Stimulated activated CD4-positive, alpha-beta T cell treated with anti-CD3 and anti-CD28 coated beads, TNF-alpha, amount 100 ng/mL, for 4 hours (primary cell): Measurements from ENCODE around the gene WFDC1.

ENCODE experiments used
- DNase-seq, 3 experiments: peaks; one replicate each; pipeline ENCODE4 v3.0.0-alpha.2; 2020; ENCODE audit warnings: low read depth in 3 of 3

Gene WFDC1

DNA sequence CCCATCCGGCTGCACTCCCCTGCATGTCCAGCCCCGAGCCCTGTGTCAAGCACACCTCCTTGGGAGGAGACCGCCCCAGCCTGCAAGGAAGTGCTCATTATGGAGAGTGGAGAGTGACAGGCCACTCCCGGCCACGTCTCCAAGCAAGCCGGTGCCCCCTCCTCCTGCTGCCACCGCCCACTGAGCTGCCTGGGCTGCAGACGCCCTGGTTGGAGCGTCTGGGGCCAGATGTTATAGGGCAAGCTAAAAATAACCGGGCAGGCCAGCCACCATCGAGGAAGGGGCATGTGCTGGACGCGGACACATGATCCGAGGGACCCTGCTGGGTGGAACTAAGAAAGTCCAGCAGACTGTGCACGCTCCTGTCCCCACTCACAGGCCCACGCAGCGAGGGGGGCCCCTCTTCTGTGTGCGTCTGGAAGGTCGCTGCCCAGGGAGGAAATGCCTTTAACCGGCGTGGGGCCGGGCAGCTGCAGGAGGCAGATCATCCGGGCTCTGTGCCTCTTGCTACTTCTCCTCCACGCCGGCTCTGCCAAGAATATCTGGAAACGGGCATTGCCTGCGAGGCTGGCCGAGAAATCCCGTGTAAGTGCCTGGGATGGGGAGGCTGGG lies at the start of gene WFDC1:
WFDC1 (plus strand) TSS at position 348 of the 612 bp plus-strand sequence; CDS start at position 442, 94 bp downstream.
- DNase-seq: no peak

- no peak for DNase-seq
Observed at GRCh38 chr16:84245956-84246678, 48.6 kb upstream of the WFDC1 start.

DNA sequence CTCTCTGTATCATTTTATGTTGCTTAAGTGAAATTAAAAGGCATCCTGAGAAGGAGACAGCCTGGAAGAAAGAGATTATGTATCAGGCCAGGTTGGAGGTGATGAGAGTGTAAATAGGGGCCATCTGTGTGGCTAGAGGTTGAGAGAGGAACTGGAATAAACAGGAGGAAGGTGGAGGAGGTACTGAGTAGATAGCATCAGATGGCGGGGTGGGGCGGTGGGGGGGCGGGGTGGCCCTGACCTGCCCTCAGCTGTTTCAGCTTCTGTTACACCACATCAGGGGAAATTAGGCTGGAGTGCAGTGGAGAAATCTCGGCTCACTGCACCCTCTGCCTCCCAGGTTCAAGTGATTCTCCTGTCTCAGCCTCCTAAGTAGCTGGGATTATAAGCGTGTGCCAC lies 48.0 kb upstream of the WFDC1 start:
- no peak for DNase-seq

DNA sequence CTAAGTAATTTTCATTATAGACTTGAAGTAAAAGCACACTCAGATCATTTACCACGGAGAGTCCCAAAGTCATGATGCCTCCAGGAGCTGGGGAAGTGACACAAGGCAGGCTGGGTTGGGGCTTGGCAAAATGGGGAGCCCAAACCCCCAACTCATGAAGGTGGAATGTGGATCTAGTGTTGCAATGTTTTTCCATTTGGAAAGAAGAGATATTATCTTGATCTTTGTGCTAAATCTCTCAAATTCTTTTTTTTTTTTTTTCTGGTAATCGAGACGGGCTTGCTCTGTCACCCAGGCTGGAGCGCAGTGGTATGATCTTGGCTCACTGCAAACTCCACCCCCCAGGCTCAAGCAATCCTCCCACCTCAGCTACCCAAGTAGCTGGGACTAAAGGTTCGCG lies 47.3 kb upstream of the WFDC1 start:
- DNase-seq: no peak

GRCh38 chr16:84247844-84248243 lies 46.8 kb upstream of the WFDC1 start:
- no peak for DNase-seq

DNA sequence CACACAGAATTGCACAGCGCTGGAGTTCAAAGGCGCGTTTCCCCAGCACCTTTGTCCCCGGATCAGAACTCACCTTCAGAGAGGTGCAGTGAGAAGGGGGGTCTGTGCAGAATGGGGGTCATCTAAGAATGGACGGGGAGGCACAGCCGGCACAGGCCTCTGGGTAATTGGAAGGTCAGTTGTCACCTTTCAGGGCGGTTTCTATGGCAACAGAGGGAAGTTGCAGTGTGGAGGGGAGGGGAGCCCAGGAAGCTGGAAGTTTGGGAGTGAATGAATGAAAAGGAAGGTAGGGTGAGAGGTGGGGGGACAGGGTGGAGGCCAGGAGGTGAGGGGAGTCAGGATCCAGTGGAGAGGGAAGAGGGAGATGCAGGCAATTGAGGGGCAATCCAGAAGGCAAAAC lies 42.5 kb upstream of the WFDC1 start:
- no peak for DNase-seq

DNA sequence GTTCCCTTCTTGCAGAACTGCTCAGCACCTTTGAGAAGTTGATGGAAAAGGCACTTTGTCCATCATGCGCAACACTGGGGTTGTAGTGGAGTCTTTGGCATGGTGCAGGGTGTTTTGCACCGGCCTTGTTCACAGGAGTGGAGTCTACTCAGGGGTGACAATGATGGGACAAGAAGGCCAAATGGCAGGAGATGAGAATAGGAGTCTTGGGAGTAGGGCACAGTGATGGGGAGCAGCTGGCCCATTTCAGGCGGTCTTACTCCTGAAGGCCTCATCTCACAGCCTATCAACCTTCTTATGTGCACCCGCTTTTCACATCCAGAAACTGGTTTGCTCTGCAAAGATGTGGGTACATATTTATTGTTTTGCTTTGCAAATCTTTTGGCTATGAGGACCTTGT lies 41.5 kb upstream of the WFDC1 start:
- no peak for DNase-seq

DNA sequence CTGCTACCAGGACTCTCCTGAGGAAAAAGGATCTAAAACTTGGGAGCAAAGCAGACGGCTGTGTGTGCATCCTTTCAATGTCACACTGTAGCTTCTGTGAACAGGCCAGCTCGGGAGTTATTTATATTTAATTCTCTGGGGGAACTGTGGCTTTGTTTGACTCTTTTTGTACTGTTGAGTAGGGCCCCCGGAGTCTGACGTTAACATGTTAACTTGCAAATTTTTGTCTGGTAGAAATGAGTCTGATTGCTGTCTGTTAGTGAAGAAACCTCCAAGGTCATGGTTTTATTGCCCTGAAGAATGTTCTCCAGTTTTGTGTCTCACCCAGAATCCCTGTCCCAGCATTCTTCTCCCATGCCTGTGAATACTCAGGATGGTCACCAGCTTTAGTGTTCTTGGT lies 40.6 kb upstream of the WFDC1 start:
- no peak for DNase-seq

DNA sequence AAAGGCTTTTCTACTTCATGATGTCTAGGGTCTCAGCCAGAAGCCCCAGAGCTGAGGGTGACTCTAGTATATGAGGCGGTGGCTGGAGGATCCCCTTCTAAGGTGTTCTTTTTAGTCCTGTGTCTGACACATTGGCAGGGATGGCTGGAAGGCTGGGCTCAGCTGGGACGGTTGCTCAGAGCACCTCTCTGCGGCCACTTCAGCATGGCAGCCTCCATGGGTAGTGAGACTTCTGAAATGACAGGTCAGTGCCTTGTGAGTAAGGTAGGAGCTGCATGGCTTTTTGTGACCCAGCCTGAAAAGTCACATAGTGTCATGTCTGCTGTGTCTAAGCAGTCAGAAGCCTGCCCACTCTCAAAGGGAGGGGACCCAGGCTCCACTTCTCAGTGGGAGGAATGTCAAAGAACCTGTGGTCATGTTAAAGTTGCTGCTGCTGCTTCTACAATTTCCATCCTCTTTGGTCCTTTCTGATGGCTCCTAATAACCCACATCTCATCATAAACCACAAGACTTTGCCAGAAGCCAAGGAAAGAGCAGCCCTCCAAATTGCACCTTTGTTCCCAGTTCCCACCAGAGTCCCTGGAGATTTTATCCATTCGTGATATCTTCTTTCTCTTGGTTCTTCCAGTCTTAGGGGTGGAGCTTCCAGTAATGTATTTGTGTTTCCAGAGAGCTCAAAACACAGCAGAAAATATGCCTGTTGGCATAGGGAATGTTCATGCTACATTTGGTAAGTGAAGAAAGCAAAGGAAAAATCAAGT lies 39.4 kb upstream of the WFDC1 start:
- no peak for DNase-seq

- DNase-seq: no peak
Observed at GRCh38 chr16:84258266-84258665, 36.4 kb upstream of the WFDC1 start.

DNA sequence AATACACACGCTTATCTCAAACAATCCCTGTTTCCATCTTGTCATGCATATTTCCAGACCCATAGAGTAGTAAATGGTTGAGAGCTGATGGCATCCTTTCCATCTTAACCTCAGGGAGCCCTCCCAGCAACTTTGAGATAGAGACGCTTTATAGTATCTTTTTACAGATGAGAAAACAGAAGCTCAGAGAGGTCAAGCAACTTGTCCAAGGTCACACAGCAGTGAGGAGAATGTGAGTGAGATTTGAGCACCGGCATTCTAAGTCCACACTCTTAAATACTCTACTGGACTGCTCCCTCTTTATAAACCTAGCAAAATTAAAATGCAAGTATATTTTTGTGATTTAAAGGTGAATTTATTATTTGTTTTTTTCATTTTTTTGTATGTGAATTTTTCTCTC lies 35.0 kb upstream of the WFDC1 start:
- no peak for DNase-seq

- DNase-seq: no peak
Observed at GRCh38 chr16:84260766-84261554, 33.7 kb upstream of the WFDC1 start.

DNA sequence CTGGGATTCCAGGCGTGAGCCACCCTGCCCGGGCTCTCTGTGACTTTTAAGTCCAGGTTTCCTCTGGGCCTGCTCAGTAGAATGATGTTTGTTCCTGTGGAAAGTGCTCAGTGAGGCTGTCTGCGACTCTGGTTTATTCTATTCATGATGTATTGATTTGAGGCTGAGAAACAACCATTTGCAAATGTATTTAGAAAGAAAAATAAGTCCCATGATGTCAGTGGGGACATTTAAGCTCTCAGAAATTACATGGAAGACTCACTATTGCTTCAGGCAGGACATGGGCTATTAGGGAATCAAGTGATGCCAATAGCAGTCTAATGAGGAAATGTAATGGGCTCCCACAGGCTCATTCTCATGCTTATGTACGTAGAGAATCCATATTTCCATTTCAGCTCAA lies 32.6 kb upstream of the WFDC1 start:
- no peak for DNase-seq

GRCh38 chr16:84262939-84263338 lies 31.7 kb upstream of the WFDC1 start:
- DNase-seq: no peak

- DNase-seq: no peak
Observed at GRCh38 chr16:84266451-84266850, 28.2 kb upstream of the WFDC1 start.

- DNase-seq: no peak
Observed at GRCh38 chr16:84267380-84267779, 27.3 kb upstream of the WFDC1 start.

GRCh38 chr16:84268291-84269040 lies 26.2 kb upstream of the WFDC1 start:
- no peak for DNase-seq

GRCh38 chr16:84270071-84270470 lies 24.6 kb upstream of the WFDC1 start:
- DNase-seq: no peak

DNA sequence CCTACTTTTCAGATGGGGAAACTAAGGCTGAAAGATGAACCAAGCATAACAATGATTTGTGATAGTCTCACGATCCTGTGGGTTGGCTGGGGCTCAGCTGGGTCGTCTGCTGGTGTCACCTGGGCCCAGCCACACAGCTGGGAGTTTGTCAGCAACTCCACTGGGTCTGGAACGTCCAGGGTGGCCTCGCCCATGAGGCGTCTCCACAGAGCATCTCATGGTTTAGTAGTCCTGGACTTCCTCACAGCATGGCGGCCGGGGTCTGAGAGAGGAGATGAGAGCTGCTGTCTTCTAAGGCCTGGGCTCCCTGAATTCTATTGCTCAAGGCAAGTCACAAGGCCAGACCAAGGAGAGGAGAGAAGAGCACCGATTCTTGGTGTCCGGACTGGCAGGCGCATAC lies 24.1 kb upstream of the WFDC1 start:
- no peak for DNase-seq

DNA sequence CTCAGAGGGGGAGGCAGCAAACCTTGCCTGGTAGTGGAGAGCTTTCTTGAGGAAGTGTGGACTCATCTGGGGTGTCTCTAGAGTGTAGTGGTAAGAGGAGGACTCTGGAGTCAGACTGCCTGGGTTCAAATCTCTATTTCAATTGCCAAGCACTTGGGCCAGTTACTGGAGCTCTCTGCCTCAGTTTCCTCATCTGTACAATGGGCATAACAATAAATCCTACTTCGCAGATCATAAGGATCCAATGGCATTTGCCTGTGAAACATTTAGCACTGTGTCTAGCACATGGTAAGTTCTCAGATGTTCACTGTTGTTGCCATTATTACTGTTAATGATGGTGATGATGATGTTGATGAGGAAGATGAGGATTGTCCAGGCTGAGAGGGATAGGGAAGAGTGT lies 23.6 kb upstream of the WFDC1 start:
- no peak for DNase-seq

DNA sequence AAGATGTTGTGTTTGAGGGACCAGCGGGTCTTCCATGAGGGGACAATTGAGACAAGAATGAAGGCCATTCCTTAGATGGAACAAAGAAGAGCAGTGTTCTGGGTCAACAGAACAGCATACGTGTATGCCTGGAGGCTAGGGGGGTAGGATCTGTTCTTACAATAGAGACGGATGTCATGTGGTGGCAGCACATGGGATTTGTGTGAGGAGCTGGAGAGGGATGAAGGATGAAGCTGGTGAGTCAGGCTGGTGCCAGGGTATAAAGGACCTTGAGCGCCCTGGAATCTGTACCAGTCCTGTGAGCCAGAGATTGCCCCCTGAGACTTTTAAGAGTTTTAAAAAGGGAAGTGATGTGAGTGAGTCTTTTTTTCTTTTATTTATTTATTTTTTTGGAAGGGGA lies 22.8 kb upstream of the WFDC1 start:
- DNase-seq: no peak
